IMR-90 (cell line): Measurements from ENCODE around the gene FAM168A. TPM values are rescaled to one million over a fixed set of nuclear protein-coding genes. Genes with fewer than 3 reads are reported as not detected.

Experiments
- ATAC-seq: fragments of 200-7000 bp; cut with Tn5 transposase; 2 replicates; pipeline ENCODE4 v1.9.1; 2020; ENCODE audit warnings: low read depth, mild to moderate bottlenecking, moderate library complexity
- BruUV-seq: library from RNA; stranded (reverse); fragments of 400-500 nt; replicated peaks from 2 replicates; lab custom pipeline; 2021; lab: Mats Ljungman, UMichigan
- CTCF ChIA-PET: fragments of 300-600 bp; formaldehyde crosslinking; extraction: SDS; loops from one replicate; lab custom pipeline; 2021; ENCODE audit warnings: antibody characterized with exemption; lab: Yijun Ruan, JAX
- POLR2A ChIA-PET: fragments of 300-600 bp; sonication (Branson Sonifier 250); formaldehyde crosslinking; loops from one replicate; lab custom pipeline; 2022; ENCODE audit warnings: antibody characterized with exemption; ENCODE audit not compliant: unreplicated experiment; lab: Charles Lee
- DNase-seq: peaks from one replicate; pipeline ENCODE4 v3.0.0; 2013
- H2AFZ ChIP-seq: replicated peaks from 2 replicates; pipeline ENCODE3; 2013; ENCODE audit warnings: low read length, mild to moderate bottlenecking; ENCODE audit not compliant: poor library complexity
- H2AK5ac ChIP-seq: 2 replicates; pipeline ENCODE4 v1.6.1; 2013; ENCODE audit warnings: low read depth, low read length, inconsistent platforms
- H2AK9ac ChIP-seq: replicated peaks from 2 replicates; pipeline ENCODE3; 2013; ENCODE audit warnings: mild to moderate bottlenecking, low read depth, low read length, moderate library complexity; ENCODE audit not compliant: poor library complexity
- H2BK120ac ChIP-seq: 2 replicates; pipeline ENCODE4 v1.6.1; 2013; ENCODE audit warnings: low read depth, low read length, inconsistent platforms
- H2BK15ac ChIP-seq: 3 replicates; pipeline ENCODE4 v1.6.1; 2013; ENCODE audit warnings: low read depth, low read length, inconsistent platforms
- H2BK20ac ChIP-seq: 2 replicates; pipeline ENCODE4 v1.6.1; 2013; ENCODE audit warnings: low read depth, mild to moderate bottlenecking, inconsistent platforms, low read length, moderate library complexity
- H2BK5ac ChIP-seq: 2 replicates; pipeline ENCODE4 v1.6.1; 2013; ENCODE audit warnings: mild to moderate bottlenecking, low read depth, low read length, inconsistent platforms; ENCODE audit not compliant: poor library complexity, severe bottlenecking
- H3K14ac ChIP-seq: replicated peaks from 2 replicates; pipeline ENCODE4 v1.6.1; 2013; ENCODE audit warnings: low read depth, low read length, inconsistent platforms
- H3K18ac ChIP-seq: 2 replicates; pipeline ENCODE4 v1.6.1; 2013; ENCODE audit warnings: low read depth, low read length, control low read depth
- H3K23ac ChIP-seq: 2 replicates; pipeline ENCODE4 v1.6.1; 2013; ENCODE audit warnings: low read depth, low read length, inconsistent platforms
- H3K27ac ChIP-seq: 2 replicates; pipeline ENCODE4 v1.5.1; 2013; ENCODE audit warnings: mild to moderate bottlenecking, control low read depth, low read length; ENCODE audit not compliant: insufficient read depth
- H3K27me3 ChIP-seq: 2 replicates; pipeline ENCODE4 v1.6.1; 2013; ENCODE audit warnings: low read length; ENCODE audit not compliant: control insufficient read depth, insufficient read depth
- H3K36me3 ChIP-seq: 2 replicates; pipeline ENCODE4 v1.6.1; 2013; ENCODE audit warnings: low read length, mixed read lengths; ENCODE audit not compliant: control insufficient read depth, insufficient read depth
- H3K4ac ChIP-seq: 2 replicates; pipeline ENCODE4 v1.6.1; 2013; ENCODE audit warnings: low read depth, low read length, inconsistent platforms
- H3K4me1 ChIP-seq: 2 replicates; pipeline ENCODE4 v1.6.1; 2013; ENCODE audit warnings: low read length, mixed read lengths; ENCODE audit not compliant: control insufficient read depth, insufficient read depth
- H3K4me2 ChIP-seq: 2 replicates; pipeline ENCODE4 v1.6.1; 2013; ENCODE audit warnings: low read depth, mild to moderate bottlenecking, control low read depth, low read length, moderate library complexity
- H3K4me3 ChIP-seq: 2 replicates; pipeline ENCODE4 v1.5.1; 2013; ENCODE audit warnings: low read depth, mild to moderate bottlenecking, control low read depth, low read length, moderate library complexity; ENCODE audit not compliant: insufficient read depth
- H3K56ac ChIP-seq: 2 replicates; pipeline ENCODE4 v1.6.1; 2013; ENCODE audit warnings: low read length, inconsistent platforms; ENCODE audit not compliant: insufficient read depth; ENCODE audit errors: extremely low read depth
- H3K79me1 ChIP-seq, 2 experiments: 2 replicates each; pipeline ENCODE4 v1.6.1; 2013; ENCODE audit warnings: low read length in 2 of 2, inconsistent platforms in 1 of 2, low read depth in 1 of 2
- H3K9ac ChIP-seq: 2 replicates; pipeline ENCODE4 v1.6.1; 2013; ENCODE audit warnings: low read depth, low read length, control low read depth
- H3K9me1 ChIP-seq: 2 replicates; pipeline ENCODE4 v1.6.1; 2013; ENCODE audit warnings: low read length, inconsistent platforms; ENCODE audit not compliant: insufficient read depth
- H3K9me3 ChIP-seq: 2 replicates; pipeline ENCODE4 v1.6.1; 2013; ENCODE audit warnings: low read length; ENCODE audit not compliant: control insufficient read depth, insufficient read depth
- H4K20me1 ChIP-seq: 2 replicates; pipeline ENCODE4 v1.6.1; 2013; ENCODE audit warnings: low read length, inconsistent platforms; ENCODE audit not compliant: insufficient read depth
- H4K5ac ChIP-seq: 2 replicates; pipeline ENCODE4 v1.6.1; 2013; ENCODE audit warnings: mild to moderate bottlenecking, low read depth, low read length, control low read depth
- H4K8ac ChIP-seq, 2 experiments: 2 replicates each; pipeline ENCODE4 v1.6.1; 2013; ENCODE audit warnings: low read depth in 2 of 2, low read length in 2 of 2, control low read depth in 1 of 2, inconsistent platforms in 1 of 2
- H4K91ac ChIP-seq: 2 replicates; pipeline ENCODE4 v1.6.1; 2013; ENCODE audit warnings: low read depth, low read length, inconsistent platforms; ENCODE audit not compliant: insufficient read depth
- CHD1 ChIP-seq: IDR thresholded peaks from 2 replicates; pipeline ENCODE4 v1.6.1; 2012; ENCODE audit warnings: low read depth, low read length, improper control_type of control experiment
- FOS ChIP-seq: fragments of 150-350 bp; IDR thresholded peaks from 2 replicates; pipeline ENCODE4 v1.6.1; 2016; ENCODE audit warnings: low read depth, low read length
- MAZ ChIP-seq: IDR thresholded peaks from 2 replicates; pipeline ENCODE4 v1.6.1; 2012; ENCODE audit warnings: low read depth, mild to moderate bottlenecking, low read length, improper control_type of control experiment, moderate library complexity, borderline replicate concordance
- MXI1 ChIP-seq: IDR thresholded peaks from 2 replicates; pipeline ENCODE4 v1.6.1; 2012; ENCODE audit warnings: low read depth, mild to moderate bottlenecking, low read length, moderate library complexity, borderline replicate concordance
- NFE2L2 ChIP-seq: fragments of 150-350 bp; IDR thresholded peaks from 2 replicates; pipeline ENCODE4 v1.6.1; 2016; ENCODE audit warnings: low read depth, mild to moderate bottlenecking, low read length
- POLR2A ChIP-seq: IDR thresholded peaks from 2 replicates; pipeline ENCODE4 v1.6.1; 2012; ENCODE audit warnings: mild to moderate bottlenecking, low read depth, low read length
- RAD21 ChIP-seq: IDR thresholded peaks from 2 replicates; pipeline ENCODE4 v1.6.1; 2012; ENCODE audit warnings: low read length, improper control_type of control experiment
- RCOR1 ChIP-seq: IDR thresholded peaks from 2 replicates; pipeline ENCODE4 v1.6.1; 2012; ENCODE audit warnings: mild to moderate bottlenecking, low read length, improper control_type of control experiment; ENCODE audit not compliant: insufficient replicate concordance
- RFX5 ChIP-seq: IDR thresholded peaks from 2 replicates; pipeline ENCODE4 v1.8.0; 2012; ENCODE audit warnings: low read depth, mild to moderate bottlenecking, low read length, moderate library complexity
- SMC3 ChIP-seq: fragments of 150-350 bp; IDR thresholded peaks from 2 replicates; pipeline ENCODE4 v1.6.1; 2016; ENCODE audit warnings: low read depth, mild to moderate bottlenecking, antibody characterized with exemption, low read length, moderate library complexity
- WGBS, 2 experiments: methylation state at CpG; one replicate each; pipeline versions ENCODE4 v1.1.5 to v1.1.7; 2013; ENCODE audit warnings: missing lambda C conversion rate in 2 of 2; ENCODE audit not compliant: insufficient read length in 1 of 2; ENCODE audit errors: extremely low coverage in 2 of 2; 5-methylcytosine and 5-hydroxymethylcytosine counted together
- dilution Hi-C: fragments of 300-500 bp; cut with HindIII; formaldehyde crosslinking; loops from one replicate; pipeline ENCODE4 v1.14.3; 2018; ENCODE audit warnings: low sequenced_read_pairs; ENCODE audit not compliant: unreplicated experiment
- in situ Hi-C: fragments of 300-500 bp; cut with MboI; formaldehyde crosslinking; loops from 3 replicates; pipeline ENCODE4 v1.14.3; 2019; ENCODE audit warnings: low sequenced_read_pairs, inconsistent platforms, mixed read lengths
- intact Hi-C: fragments of 100-400 bp; cut with micrococcal nuclease; formaldehyde crosslinking; loops from 2 replicates; pipeline ENCODE4 v1.10.0; 2022
- polyA plus RNA-seq, 3 experiments: library from polyadenylated mRNA; depleted of rRNA; stranded (reverse); fragments of >200 nt; gene quantifications; 2 replicates each; pipeline ENCODE4 v1.2.3, GENCODE V29; 2012; ENCODE audit warnings: low replicate concordance in 1 of 3
- total RNA-seq: library from RNA; depleted of rRNA; stranded (reverse); fragments of >200 nt; gene quantifications from 2 replicates; pipeline ENCODE4 v1.2.3, GENCODE V29; 2012
- TF ChIP-seq, protein P1 (sequence below): fragments of 150-350 bp; IDR thresholded peaks from 2 replicates; pipeline ENCODE4 v1.6.1; 2016; ENCODE audit warnings: low read depth, mild to moderate bottlenecking, low read length, moderate library complexity, borderline replicate concordance
- TF ChIP-seq, protein P2 (sequence below): fragments of 150-350 bp; IDR thresholded peaks from 2 replicates; pipeline ENCODE4 v1.6.1; 2017; ENCODE audit warnings: mild to moderate bottlenecking, antibody characterized with exemption, low read length, low read depth
- TF ChIP-seq, protein P3 (sequence below): conservative IDR thresholded peaks from 2 replicates; pipeline ENCODE4 v1.5.1; 2012; ENCODE audit warnings: mild to moderate bottlenecking, low read depth, low read length, improper control_type of control experiment

Gene FAM168A
- total and polyA plus RNA-seq, 2 of the 4 experiments (the other 2 are of a cell fraction): 13.1 to 22.8 TPM

DNA sequence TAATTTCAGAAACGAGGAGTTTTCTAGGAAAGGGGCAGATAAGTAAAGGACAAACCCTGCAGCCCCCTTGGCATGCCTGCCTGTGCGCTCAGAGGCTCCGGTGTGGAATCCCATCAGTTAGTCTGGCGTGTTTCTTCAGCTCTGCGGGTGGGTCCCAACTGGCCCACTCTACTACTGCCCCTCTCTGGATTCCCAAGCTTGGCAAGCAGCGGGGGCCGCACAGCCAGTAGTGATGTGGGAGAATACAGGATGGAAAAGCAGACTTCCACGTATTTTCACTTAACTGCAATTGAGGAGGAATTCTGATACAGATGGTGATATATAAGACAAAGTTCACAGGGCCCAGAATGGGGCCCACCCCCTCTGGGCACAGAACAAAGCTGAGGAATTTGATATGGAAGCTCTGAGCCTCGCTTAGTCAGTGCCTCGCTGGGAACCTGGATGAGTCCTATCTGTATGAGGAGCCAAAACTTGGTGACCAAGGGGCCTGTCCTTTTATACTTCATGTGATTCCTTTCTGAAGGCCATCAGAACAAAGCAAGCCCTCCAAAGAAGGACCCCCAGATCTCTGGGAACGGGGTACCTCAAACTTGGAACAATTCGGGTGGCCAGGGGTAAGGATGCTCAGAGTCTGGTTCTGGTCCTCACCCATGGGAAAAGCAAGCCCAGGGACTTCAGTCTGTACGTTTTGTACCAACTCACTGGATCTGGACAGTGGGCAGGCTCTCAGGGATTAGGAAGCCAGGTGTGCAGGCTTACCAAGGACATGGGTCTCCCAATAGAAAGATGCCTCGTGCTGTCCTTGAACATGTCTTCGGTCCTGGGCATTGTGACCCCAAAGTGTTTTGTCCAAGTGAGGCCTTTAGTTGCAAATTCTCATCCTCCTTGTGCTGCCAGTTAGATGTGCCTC lies 195.7 kb downstream of the FAM168A start:
- ATAC-seq: no peak
- Histone ChIP-seq H4K91ac (no peak overlapping the region), H2BK5ac (no peak overlapping the region), H2AK5ac (no peak overlapping the region), H4K8ac (no peak overlapping the region), H3K14ac (no peak overlapping the region), H2AFZ (no peak overlapping the region), H2BK20ac (no peak overlapping the region), H3K4ac (no peak overlapping the region), H3K27me3 (no peaks in the 10 kb centered on the region), H2BK120ac (no peak overlapping the region), H4K5ac (no peak overlapping the region), H2AK9ac (no peak overlapping the region), H3K23ac (no peak overlapping the region), H3K27ac (no peak overlapping the region), H3K56ac (no peak overlapping the region), H2BK15ac (no peak overlapping the region), H3K4me2 (no peak overlapping the region), H3K79me1 (no peaks in the 10 kb centered on the region), H3K4me3 (no peak overlapping the region), H3K18ac (no peak overlapping the region), H4K20me1 (no peaks in the 10 kb centered on the region), H3K9ac (no peak overlapping the region), H3K9me3 (no peaks in the 10 kb centered on the region), H3K36me3 (peaks cover 11% of the 10 kb centered on the region), H3K9me1 (no peaks in the 10 kb centered on the region; the same call in none of the 2 replicates), H3K4me1 (peaks cover 6% of the 10 kb centered on the region; the same call in 1 of the 2 replicates)
- TF ChIP-seq, protein P1, sequence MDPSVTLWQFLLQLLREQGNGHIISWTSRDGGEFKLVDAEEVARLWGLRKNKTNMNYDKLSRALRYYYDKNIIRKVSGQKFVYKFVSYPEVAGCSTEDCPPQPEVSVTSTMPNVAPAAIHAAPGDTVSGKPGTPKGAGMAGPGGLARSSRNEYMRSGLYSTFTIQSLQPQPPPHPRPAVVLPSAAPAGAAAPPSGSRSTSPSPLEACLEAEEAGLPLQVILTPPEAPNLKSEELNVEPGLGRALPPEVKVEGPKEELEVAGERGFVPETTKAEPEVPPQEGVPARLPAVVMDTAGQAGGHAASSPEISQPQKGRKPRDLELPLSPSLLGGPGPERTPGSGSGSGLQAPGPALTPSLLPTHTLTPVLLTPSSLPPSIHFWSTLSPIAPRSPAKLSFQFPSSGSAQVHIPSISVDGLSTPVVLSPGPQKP: no peak
- TF ChIP-seq POLR2A (no peak), RFX5 (no peak), CHD1 (no peak), NFE2L2 (no peak), RAD21 (no peak), FOS (no peak), MAZ (no peak), SMC3 (no peak), RCOR1 (no peak), MXI1 (no peak)
- TF ChIP-seq, protein P2, sequence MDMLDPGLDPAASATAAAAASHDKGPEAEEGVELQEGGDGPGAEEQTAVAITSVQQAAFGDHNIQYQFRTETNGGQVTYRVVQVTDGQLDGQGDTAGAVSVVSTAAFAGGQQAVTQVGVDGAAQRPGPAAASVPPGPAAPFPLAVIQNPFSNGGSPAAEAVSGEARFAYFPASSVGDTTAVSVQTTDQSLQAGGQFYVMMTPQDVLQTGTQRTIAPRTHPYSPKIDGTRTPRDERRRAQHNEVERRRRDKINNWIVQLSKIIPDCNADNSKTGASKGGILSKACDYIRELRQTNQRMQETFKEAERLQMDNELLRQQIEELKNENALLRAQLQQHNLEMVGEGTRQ: no peak
- TF ChIP-seq, protein P3, sequence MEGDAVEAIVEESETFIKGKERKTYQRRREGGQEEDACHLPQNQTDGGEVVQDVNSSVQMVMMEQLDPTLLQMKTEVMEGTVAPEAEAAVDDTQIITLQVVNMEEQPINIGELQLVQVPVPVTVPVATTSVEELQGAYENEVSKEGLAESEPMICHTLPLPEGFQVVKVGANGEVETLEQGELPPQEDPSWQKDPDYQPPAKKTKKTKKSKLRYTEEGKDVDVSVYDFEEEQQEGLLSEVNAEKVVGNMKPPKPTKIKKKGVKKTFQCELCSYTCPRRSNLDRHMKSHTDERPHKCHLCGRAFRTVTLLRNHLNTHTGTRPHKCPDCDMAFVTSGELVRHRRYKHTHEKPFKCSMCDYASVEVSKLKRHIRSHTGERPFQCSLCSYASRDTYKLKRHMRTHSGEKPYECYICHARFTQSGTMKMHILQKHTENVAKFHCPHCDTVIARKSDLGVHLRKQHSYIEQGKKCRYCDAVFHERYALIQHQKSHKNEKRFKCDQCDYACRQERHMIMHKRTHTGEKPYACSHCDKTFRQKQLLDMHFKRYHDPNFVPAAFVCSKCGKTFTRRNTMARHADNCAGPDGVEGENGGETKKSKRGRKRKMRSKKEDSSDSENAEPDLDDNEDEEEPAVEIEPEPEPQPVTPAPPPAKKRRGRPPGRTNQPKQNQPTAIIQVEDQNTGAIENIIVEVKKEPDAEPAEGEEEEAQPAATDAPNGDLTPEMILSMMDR: no peak
- in situ Hi-C loops (loop anchor here (5.0 kb wide), 1 partner anchor 255 kb away; no protein-coding TSS in a partner anchor), dilution Hi-C loops (no loop called here), intact Hi-C loops (loop anchor here (5.0 kb wide), 1 partner anchor 530 kb away; no protein-coding TSS in a partner anchor)
- no peak for DNase-seq
- ChIA-PET CTCF (no interaction called here), POLR2A (interaction anchor here (0.6 kb wide), 1 partner anchor 83 kb away, joined by 4 read pairs; no protein-coding TSS in a partner anchor)
- BruUV-seq: no TSS peak
- WGBS, 2 experiments: 96% methylated on average over 4 of the region's 15 CpGs; no CpG with 5 or more reads in 1 of the 2 experiments
